ENCODE data around the gene SIL1. TPM values are rescaled to one million over a fixed set of nuclear protein-coding genes. Genes with fewer than 3 reads are reported as not detected.
A peak's percentile ranks its signal among the peaks of the same experiment; 100 is the strongest.

The SIL1 gene
- total RNA-seq, 1 donor from 2014 or later, result 39.3 TPM

GRCh38 chr5:138903130-138903775 lies 294.9 kb downstream of the SIL1 start:
- intact Hi-C loops (cut with micrococcal nuclease), result no loop called here
- Histone ChIP-seq H3K36me3 (peaks cover 57% of the 10 kb centered on the region), H3K27me3 (ENCODE audit: low read depth) (no peaks in the 10 kb centered on the region), H3K4me3 (no peak overlapping the region), H3K27ac (replicated peaks) (peak overlapping the region; percentile 58), H3K9me3 (replicated peaks) (no peaks in the 10 kb centered on the region), H3K4me1 (peaks cover 52% of the 10 kb centered on the region)
- no peak for DNase-seq
- no peak for TF ChIP-seq CTCF (IDR thresholded peaks at IDR 0.05; ENCODE audit: borderline replicate concordance)

GRCh38 chr5:138901716-138902115 lies 296.5 kb downstream of the SIL1 start:
- Histone ChIP-seq H3K4me3 (no peak overlapping the region), H3K36me3 (peaks cover 47% of the 10 kb centered on the region), H3K9me3 (replicated peaks) (no peaks in the 10 kb centered on the region), H3K27ac (replicated peaks) (peak overlapping the region; percentile 52), H3K4me1 (peaks cover 58% of the 10 kb centered on the region), H3K27me3 (ENCODE audit: low read depth) (no peaks in the 10 kb centered on the region)
- no peak for TF ChIP-seq CTCF (IDR thresholded peaks at IDR 0.05; ENCODE audit: borderline replicate concordance)
- intact Hi-C loops (cut with micrococcal nuclease), result no loop called here
- no peak for DNase-seq

- Histone ChIP-seq H3K27ac (replicated peaks) (peak overlapping the region; percentile 52), H3K9me3 (replicated peaks) (no peaks in the 10 kb centered on the region), H3K36me3 (peaks cover 34% of the 10 kb centered on the region), H3K4me1 (peaks cover 58% of the 10 kb centered on the region), H3K4me3 (no peak overlapping the region), H3K27me3 (ENCODE audit: low read depth) (no peaks in the 10 kb centered on the region)
- DNase-seq, result no peak
- TF ChIP-seq CTCF (IDR thresholded peaks at IDR 0.05; ENCODE audit: borderline replicate concordance), result no peak
- intact Hi-C loops (cut with micrococcal nuclease), result no loop called here
Observed at GRCh38 chr5:138900281-138900965, 297.7 kb downstream of the SIL1 start.

- TF ChIP-seq CTCF (IDR thresholded peaks at IDR 0.05; ENCODE audit: borderline replicate concordance), result no peak
- DNase-seq, result no peak
- Histone ChIP-seq H3K4me1 (peaks cover 52% of the 10 kb centered on the region), H3K36me3 (peaks cover 18% of the 10 kb centered on the region), H3K27ac (replicated peaks) (no peak overlapping the region), H3K4me3 (no peak overlapping the region), H3K27me3 (ENCODE audit: low read depth) (no peaks in the 10 kb centered on the region), H3K9me3 (replicated peaks) (no peaks in the 10 kb centered on the region)
- intact Hi-C loops (cut with micrococcal nuclease), result no loop called here
Observed at GRCh38 chr5:138898742-138899141, 299.4 kb downstream of the SIL1 start.

GRCh38 chr5:138898299-138898698 lies 299.9 kb downstream of the SIL1 start:
- Histone ChIP-seq H3K27ac (replicated peaks) (no peak overlapping the region), H3K36me3 (peaks cover 22% of the 10 kb centered on the region), H3K9me3 (replicated peaks) (no peaks in the 10 kb centered on the region), H3K4me1 (peaks cover 48% of the 10 kb centered on the region), H3K27me3 (ENCODE audit: low read depth) (no peaks in the 10 kb centered on the region), H3K4me3 (no peak overlapping the region)
- no peak for DNase-seq
- intact Hi-C loops (cut with micrococcal nuclease), result no loop called here
- no peak for TF ChIP-seq CTCF (IDR thresholded peaks at IDR 0.05; ENCODE audit: borderline replicate concordance)

Other genes starting within 250 kb of the SIL1 start
- gene MATR3, start 95.4 kb upstream of the SIL1 start, total RNA-seq, result 121 TPM
- 148 TPM for gene PAIP2, start 143.5 kb upstream of the SIL1 start, total RNA-seq
- gene SLC23A1, start 184.9 kb upstream of the SIL1 start, total RNA-seq, result not detected
- 0.58 TPM for gene MZB1, start 191.5 kb upstream of the SIL1 start, total RNA-seq
- 46.3 TPM for gene PROB1, start 196.7 kb upstream of the SIL1 start, total RNA-seq
- 15.7 TPM for gene SPATA24, start 205.7 kb upstream of the SIL1 start, total RNA-seq
- gene DNAJC18, start 241.2 kb upstream of the SIL1 start, total RNA-seq, result 14.3 TPM